Glutamatergic neuron (in vitro differentiated cells): ENCODE measurements around the gene RIN2. TPM values are rescaled to one million over a fixed set of nuclear protein-coding genes. Genes with fewer than 3 reads are reported as not detected.

ENCODE experiments used
- DNase-seq: peaks from one replicate; pipeline ENCODE4 v3.0.0; 2022
- H3K27ac Mint-ChIP-seq: one replicate; pipeline ENCODE4 v1.8.0; 2020; ENCODE audit warnings: mild to moderate bottlenecking, mixed read lengths, inconsistent platforms; ENCODE audit not compliant: unreplicated experiment
- H3K27me3 Mint-ChIP-seq: one replicate; pipeline ENCODE4 v1.8.0; 2020; ENCODE audit warnings: mild to moderate bottlenecking, moderate library complexity, mixed read lengths, inconsistent platforms; ENCODE audit not compliant: unreplicated experiment
- H3K36me3 Mint-ChIP-seq: one replicate; pipeline ENCODE4 v1.8.0; 2020; ENCODE audit warnings: mild to moderate bottlenecking, mixed read lengths, inconsistent platforms; ENCODE audit not compliant: unreplicated experiment
- H3K4me1 Mint-ChIP-seq: one replicate; pipeline ENCODE4 v1.8.0; 2020; ENCODE audit warnings: mild to moderate bottlenecking, low read depth, mixed read lengths, inconsistent platforms; ENCODE audit not compliant: unreplicated experiment
- H3K4me3 Mint-ChIP-seq: one replicate; pipeline ENCODE4 v1.8.0; 2020; ENCODE audit warnings: mild to moderate bottlenecking, mixed read lengths, inconsistent platforms; ENCODE audit not compliant: unreplicated experiment
- H3K9me3 Mint-ChIP-seq: one replicate; pipeline ENCODE4 v1.8.0; 2020; ENCODE audit warnings: mild to moderate bottlenecking, moderate library complexity, mixed read lengths, inconsistent platforms; ENCODE audit not compliant: unreplicated experiment
- CTCF ChIP-seq: fragments of 200-600 bp; sonication (generic); IDR thresholded peaks from one replicate; pipeline ENCODE4 v1.5.0; 2021; ENCODE audit not compliant: partially characterized antibody, unreplicated experiment
- total RNA-seq: library from RNA; stranded (reverse); fragmentation: NEBNext Ultra II Directional; extraction: Animal tissue kit (Norgen Biotek cat#: 25700); gene quantifications from one replicate; pipeline ENCODE4 v1.2.1, GENCODE V29; 2021; ENCODE audit not compliant: unreplicated experiment

The RIN2 gene
- total RNA-seq, 1 donor from 2014 or later, result 108 TPM

DNA sequence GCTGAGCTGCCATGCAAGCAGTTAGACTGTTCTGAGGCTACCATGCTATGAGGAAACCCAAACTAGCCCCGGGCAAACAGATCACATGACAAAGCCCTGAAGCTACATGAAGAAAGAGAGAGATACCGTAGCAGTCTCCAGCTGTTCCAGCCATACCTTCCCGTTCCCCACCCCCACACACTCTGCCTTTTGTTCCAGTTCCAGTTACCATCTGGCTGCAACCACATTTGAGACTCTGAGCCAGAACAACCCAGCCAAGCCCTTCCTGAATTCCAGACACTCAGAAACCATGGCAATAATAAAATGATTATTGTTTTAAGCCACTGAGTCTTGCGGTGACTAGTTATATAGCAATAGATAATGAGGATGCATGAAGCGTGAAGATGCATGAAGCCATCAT lies 28.3 kb downstream of the RIN2 start:
- peaks cover 41% of the 10 kb centered on the region for H3K4me1 Mint-ChIP-seq
- DNase-seq, result peak; percentile 71
- peaks cover 9% of the 10 kb centered on the region for H3K9me3 Mint-ChIP-seq
- peak overlapping the region; percentile 99 for H3K27ac Mint-ChIP-seq
- H3K27me3 Mint-ChIP-seq, result peaks cover 3% of the 10 kb centered on the region
- TF ChIP-seq CTCF, result no peak
- H3K4me3 Mint-ChIP-seq, result peak overlapping the region; percentile 77
- H3K36me3 Mint-ChIP-seq, result peaks cover 6% of the 10 kb centered on the region

- Mint-ChIP-seq H3K4me1 (peaks cover 41% of the 10 kb centered on the region), H3K27me3 (peaks cover 3% of the 10 kb centered on the region), H3K9me3 (peaks cover 9% of the 10 kb centered on the region), H3K4me3 (no peak overlapping the region), H3K27ac (peak overlapping the region; percentile 99), H3K36me3 (peaks cover 6% of the 10 kb centered on the region)
- TF ChIP-seq CTCF, result no peak
- no peak for DNase-seq
These were observed 29.3 kb downstream of the RIN2 start for GRCh38 chr20:19787366-19787765.

- peaks cover 38% of the 10 kb centered on the region for H3K4me1 Mint-ChIP-seq
- H3K36me3 Mint-ChIP-seq, result peaks cover 6% of the 10 kb centered on the region
- peaks cover 3% of the 10 kb centered on the region for H3K27me3 Mint-ChIP-seq
- DNase-seq, result no peak
- H3K9me3 Mint-ChIP-seq, result peaks cover 7% of the 10 kb centered on the region
- TF ChIP-seq CTCF, result no peak
- H3K27ac Mint-ChIP-seq, result no peak overlapping the region
- H3K4me3 Mint-ChIP-seq, result no peak overlapping the region
These were observed 31.0 kb downstream of the RIN2 start for GRCh38 chr20:19789009-19789408.

- Mint-ChIP-seq H3K4me1 (peaks cover 34% of the 10 kb centered on the region), H3K4me3 (peak overlapping the region; percentile 26), H3K9me3 (peaks cover 7% of the 10 kb centered on the region), H3K27me3 (peaks cover 3% of the 10 kb centered on the region), H3K36me3 (peaks cover 6% of the 10 kb centered on the region), H3K27ac (peak overlapping the region; percentile 31)
- no peak for DNase-seq
- TF ChIP-seq CTCF, result peak; percentile 10
These were observed 31.4 kb downstream of the RIN2 start for GRCh38 chr20:19789446-19789845.

DNA sequence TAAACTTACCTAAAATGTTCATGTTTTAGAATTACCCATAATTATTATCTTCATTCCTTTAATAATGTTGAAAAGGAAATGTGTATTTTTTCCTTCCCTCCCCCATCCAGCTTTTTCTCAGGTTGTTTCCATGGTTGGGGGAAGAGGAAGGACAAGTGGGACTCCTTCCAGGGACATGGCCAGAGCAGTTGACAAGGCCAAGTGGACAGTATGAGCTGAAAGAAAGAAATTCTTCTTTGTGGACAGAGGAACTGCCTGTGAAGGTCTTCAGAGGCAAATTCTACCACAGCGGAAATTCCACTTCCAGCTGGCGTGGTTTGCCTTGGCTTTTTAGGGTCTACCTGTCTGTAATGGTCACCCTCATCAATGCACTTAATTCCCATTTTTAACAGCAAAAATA lies 33.8 kb downstream of the RIN2 start:
- no peaks in the 10 kb centered on the region for H3K27me3 Mint-ChIP-seq
- peaks cover 3% of the 10 kb centered on the region for H3K9me3 Mint-ChIP-seq
- peaks cover 6% of the 10 kb centered on the region for H3K36me3 Mint-ChIP-seq
- TF ChIP-seq CTCF, result no peak
- H3K27ac Mint-ChIP-seq, result no peak overlapping the region
- no peak for DNase-seq
- H3K4me3 Mint-ChIP-seq, result no peak overlapping the region
- H3K4me1 Mint-ChIP-seq, result peaks cover 22% of the 10 kb centered on the region
